GM18526 (cell line): ENCODE measurements around the gene MALRD1.

Experiments
- POLR2A ChIP-seq: IDR thresholded peaks from 3 replicates; pipeline ENCODE4 v1.6.1; 2011; ENCODE audit not compliant: insufficient read length; ENCODE audit errors: extremely low read depth

The MALRD1 gene

DNA sequence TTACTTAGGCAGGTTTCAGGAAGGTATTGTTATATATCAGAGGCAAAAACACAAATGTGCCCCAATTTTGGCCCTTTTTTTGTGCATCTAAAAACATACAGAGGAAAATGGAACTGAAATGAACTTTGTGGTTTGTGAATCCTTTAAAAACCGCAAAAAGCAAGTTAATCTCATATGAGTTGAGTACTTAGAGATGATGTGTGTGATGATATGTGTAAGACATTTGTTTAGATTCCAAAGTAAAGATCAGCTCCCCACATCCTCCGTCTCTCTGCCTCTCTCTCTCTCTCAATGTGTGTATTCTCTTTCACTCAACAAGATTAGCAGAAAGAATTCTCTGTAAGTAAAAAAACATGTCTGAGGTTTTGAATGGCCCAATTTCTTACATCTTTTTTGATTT, 201.9 kb downstream of the MALRD1 start:
- TF ChIP-seq POLR2A, result no peak

DNA sequence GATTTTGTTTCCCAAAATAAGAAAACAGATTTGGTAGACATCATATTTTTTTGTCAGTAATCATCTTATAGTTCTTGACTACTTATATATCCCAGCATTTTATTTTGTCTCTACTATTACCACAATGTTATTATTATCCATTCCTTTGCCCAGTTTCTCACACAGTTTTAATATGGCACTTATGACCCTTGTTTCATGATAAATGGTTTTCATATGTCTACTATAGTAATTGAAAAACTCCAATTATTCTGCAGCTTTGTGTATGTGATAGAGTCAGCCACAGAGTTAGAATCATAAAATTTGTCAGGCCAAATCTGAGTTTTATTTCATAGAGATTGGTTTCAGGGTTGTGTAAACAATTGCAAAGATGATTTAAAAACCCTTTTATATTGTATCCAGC, 203.9 kb downstream of the MALRD1 start:
- no peak for TF ChIP-seq POLR2A

DNA sequence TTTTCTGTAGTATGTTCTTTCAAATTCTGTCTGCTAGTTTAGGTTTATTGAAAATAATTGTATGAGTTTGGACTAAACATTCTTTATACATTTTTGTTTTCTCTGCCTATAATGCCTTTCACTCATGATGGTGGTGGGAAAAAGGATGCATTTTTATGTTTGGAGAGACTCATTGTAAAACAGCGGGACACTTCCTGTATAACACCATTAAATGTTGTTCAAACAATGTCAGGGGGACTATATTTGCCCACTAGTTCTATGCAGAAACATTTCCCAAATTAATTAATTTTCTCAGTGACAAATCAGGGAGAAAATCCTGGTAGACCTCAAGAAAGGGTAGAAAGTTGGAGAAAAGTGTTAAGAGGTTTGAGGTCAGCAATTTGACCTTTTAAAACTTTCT, 207.7 kb downstream of the MALRD1 start:
- TF ChIP-seq POLR2A, result no peak

DNA sequence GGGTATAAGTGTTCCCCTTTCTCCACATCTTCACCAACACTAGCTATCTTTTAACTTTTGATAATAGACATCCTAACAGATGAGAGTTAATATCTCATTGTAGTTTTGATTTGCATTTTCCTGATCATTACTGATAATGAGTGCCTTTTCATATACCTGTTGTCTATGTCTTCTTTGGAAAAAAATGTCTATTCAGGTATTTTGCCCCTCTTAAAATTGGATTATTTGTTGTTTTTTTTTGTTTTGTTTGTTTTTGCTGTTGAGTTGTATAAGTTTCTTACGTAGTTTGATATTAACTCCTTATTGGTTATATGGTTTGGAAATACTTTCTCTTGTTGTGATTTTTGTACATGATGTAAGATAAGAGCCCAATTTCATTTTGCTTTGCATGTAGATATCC, 214.7 kb downstream of the MALRD1 start:
- no peak for TF ChIP-seq POLR2A

DNA sequence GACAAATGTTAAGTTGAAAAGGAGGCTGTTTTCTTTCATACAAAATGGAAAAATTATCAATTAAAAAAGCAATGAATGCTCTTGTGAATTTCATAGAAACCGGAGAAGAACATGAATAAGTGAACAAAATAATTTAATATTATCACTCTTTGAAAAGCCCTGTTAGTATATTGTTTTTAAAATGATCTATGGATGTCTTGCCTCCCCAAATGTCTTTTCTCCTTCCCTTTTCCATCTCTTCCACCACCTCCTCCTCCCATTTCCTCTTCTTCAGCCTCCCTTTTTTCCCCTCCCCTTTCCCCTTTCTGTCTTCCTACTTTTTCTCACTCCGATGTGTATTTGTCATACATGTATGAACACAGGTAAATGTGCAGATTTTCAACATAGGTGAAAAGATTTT, 234.7 kb downstream of the MALRD1 start:
- TF ChIP-seq POLR2A, result no peak

DNA sequence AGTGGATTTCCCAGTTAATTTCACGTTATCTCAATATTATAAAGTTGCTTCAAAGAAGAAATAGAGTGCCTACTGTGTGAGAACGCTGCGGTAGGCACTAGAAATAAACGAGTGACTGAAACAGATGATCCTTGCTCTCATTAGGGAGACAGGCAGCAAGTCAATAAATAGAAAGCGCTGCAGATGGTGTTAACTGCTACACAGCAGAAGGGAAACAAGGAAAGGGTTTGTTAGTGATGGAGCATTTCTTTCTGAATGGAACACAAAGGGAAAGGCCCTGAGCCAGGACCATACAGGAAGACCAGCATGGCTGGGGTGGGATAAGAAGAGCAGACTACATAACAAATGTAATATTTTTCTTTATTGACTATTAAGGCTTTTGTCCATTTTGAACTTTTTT, 235.2 kb downstream of the MALRD1 start:
- no peak for TF ChIP-seq POLR2A

DNA sequence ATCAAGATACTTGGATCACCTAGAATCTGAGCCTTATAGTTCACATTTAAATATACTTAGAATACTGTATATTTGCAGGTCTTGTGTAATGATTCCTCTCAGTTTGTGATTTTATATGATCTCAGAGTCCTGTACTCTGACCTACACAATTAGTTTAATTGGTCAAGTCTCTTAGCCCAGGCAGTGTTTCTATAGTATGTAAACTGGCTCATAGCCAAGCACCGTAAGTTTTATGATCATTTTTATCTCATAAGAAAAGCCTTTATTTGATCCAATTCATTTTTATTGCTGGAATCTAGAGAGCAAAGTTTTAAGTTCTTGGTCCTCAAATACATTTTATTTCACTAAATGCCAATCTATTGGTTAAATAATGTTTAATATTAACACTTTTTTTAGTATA, 242.2 kb downstream of the MALRD1 start:
- TF ChIP-seq POLR2A, result no peak

DNA sequence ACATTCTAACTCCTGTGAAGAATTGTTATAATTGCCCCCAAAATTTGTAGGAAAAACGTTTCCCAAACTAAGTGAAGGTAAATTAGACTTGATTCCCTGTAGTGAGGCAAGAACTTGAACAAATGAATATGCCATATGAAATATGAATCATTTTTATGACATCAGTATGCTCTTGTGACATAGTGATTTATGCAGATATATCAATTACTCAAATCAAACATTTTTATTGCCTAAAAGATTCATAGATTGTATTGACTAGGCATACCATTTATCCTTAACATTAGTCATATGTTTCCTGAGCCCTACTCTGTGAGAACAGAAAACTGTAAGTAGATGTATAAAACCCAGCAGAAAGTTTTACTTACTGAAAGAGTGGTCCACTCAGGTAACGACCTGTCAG, 245.6 kb downstream of the MALRD1 start:
- TF ChIP-seq POLR2A, result no peak

DNA sequence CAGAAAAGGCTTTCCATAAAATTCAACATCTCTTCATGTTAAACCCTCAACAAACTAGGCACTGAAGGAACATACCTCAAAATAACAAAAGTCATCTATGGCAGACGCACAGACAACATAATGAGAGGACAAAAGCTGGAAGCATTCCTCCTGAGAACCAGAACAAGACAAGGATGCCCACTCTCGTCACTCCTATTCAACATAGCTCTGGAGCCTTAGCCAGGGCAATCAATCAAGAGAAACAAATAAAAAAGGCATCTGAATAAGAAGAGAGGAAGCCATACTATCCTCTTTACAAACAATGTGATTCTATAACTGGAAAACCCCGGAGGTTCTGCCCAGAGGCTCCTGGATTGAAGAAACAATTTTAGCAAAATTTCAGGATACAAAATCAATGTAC, 251.0 kb downstream of the MALRD1 start:
- no peak for TF ChIP-seq POLR2A

DNA sequence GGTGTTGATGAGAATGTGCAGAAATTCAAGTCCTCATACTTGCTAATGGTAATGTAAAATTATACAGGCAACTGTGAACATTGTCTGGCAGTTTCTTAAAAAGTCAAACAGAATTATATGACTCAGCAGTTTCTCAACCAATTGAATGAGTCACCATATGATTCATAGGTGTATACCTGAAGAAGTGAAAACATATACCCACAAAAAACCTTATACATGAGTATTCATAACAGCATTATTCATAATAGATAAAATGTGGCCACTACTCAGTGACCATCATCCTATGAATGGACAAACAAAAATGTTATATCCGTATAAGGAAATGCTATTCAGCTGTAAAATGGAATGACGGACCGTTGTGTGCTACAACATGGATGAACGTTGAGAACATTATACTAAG, 253.5 kb downstream of the MALRD1 start:
- TF ChIP-seq POLR2A, result no peak

DNA sequence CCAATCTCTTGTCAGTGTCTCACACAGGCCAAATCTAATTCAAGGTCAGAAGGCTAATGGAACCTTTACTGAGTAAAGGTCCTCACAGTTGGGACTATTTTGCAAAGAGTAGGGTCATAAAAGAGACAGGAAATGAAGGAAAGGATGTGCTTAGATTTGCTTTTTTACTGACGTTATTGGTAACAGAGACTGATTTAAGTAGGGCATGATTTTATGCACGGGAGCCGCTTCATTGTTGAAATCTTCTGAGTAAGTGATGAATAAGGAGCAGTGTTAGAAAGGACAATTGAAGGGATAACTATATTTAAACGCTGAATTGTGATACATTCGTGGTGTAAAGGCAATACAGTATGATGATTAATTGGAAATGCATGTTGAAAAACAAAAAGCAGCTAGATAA, 261.5 kb downstream of the MALRD1 start:
- no peak for TF ChIP-seq POLR2A

DNA sequence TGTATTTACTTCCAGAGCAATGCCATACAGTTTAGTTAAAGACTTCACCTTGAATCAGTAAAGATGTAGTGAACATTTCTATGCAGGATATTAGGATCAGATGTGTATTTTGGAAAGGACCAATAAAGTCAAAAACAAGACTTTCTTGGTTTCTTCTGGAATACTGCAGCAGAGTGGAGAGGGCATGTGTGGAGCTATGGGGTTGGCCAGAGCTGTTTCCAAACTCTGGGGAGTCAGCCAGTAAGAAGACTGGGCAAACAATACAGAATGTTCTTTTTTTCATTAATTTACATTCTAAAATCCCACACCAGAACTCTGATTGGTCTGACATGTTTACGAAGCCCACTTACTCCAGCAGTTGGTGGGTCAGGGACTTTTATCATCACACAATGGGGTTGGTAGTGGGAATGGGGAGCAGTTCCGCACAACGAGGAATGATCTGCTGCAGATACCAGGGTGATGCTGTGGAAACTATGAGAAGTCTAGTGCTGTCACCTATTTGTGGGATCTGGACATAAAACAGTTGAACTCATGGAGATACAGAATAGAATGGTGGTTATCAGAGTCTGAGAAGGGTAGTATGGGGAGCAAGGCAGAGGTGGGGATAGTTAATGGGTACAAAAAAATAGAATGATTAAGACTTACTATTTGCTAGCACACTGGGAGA, 267.7 kb downstream of the MALRD1 start:
- TF ChIP-seq POLR2A, result no peak

DNA sequence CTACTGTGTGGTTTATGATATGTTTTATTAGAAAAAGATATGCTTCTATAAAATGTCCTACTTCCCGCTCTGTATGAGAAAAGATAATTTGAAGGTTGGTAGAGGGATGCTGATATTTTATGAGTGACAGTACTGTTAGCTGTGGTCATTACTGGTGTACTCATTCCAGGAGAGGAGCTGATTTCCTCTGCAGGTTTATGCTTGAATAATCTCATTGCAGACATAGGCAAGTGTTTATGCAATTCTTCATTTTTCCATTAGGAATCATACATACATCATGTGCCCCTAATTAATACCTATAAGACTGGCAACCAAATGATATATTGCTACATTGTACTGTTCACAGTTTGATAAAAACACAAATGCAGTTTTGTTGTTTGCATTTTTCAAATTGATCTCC, 269.4 kb downstream of the MALRD1 start:
- no peak for TF ChIP-seq POLR2A

DNA sequence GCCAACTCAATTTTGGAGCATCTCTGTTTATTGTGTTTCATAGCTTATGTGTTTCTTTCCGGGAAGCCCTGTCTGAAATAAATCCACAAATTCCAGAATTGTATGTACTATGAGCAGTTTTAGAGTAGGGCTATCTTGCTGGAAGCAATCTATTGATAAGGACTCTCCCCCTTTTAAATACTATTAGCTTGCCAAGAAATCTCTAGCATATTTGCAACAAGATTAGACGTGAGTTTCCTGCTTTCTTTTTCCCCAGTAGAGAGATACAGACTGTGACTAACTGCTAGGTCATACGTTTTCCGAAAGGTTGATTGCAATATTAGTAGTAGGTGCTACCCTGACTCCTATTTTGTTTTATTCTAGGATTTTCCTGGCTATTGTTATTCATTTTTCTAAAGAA, 277.0 kb downstream of the MALRD1 start:
- TF ChIP-seq POLR2A, result no peak

DNA sequence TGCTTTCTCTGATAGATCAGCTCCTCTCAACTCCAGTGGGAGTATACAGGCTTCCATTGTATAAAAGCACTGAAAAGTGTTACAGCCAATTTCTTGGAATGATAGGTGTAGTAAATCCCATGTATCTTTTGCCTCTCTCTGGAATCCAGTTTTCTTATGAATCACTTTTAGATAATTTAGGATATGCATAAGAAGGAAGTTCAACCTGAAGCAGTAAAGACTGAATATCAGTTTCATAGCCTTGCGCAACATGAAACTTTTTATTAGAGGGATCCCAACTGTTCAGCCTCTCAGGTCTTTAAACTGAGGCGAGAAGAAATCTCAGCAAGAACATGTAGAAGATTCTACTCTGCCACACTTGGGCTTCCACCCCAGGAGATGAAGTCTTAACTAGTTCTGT, 280.0 kb downstream of the MALRD1 start:
- TF ChIP-seq POLR2A, result no peak

DNA sequence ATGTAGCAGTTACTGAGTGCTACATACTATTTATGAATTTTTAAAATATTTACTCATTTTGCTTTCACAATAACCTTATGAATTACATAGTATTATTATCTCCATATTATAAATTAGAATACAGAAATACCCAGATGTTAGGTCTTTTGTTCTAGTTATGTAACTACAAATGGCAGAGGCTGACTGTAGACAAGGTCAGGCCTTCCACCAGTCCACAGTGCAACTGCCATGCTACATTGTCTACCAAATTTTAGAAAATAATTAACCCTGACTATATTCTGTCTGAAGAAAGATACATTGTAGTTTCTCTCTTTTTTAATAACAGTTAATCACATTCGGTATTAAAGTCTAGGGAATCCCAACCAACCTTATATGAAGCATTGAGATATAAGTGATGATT, 280.9 kb downstream of the MALRD1 start:
- TF ChIP-seq POLR2A, result no peak

DNA sequence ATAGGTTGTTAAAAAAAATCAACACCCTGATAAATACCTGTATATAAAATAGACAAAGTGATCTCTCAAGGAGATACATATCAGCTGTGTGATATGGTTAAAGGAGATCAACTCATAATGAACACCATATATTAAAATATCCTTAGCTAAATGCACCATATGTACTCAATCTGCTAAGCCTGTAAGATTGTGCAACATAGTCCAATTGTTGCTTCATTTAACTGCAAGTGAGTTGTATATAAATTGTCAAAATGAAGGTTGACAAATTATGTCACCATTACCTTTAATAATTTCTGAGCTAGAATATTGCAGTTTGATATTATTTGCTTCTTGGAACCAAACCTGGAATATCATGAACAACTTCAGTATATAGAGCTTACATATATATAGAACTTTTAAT, 283.7 kb downstream of the MALRD1 start:
- TF ChIP-seq POLR2A, result no peak

DNA sequence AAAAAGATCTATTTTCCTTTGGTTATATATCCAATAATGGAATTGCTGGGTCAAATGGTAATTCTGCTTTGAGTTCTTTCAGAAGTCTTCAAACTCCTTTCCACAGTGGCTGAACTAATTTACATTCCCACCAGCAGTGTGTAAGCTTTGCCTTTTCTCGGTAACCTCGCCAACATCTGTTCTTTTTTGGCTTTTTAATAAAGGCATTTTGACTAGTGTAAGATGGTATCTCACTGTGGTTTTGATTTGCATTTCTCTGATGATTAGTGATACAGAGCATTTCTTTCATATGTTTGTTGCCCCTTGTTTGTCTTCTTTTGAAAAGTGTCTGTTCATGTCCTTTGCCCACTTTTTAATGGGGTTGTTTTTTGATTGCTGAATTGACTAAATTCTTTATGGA, 285.0 kb downstream of the MALRD1 start:
- no peak for TF ChIP-seq POLR2A
